IgD-negative memory B cell (primary cell): ENCODE measurements around the gene RUBCNL. TPM values are rescaled to one million over a fixed set of nuclear protein-coding genes. Genes with fewer than 3 reads are reported as not detected.
A peak's percentile ranks its signal among the peaks of the same experiment; 100 is the strongest.

Source experiments
- H3K27ac Mint-ChIP-seq, 3 donors: one replicate each; pipeline ENCODE4 v1.8.0; 2020 to 2022; ENCODE audit warnings: mild to moderate bottlenecking in 3 of 3, mixed read lengths in 3 of 3, moderate library complexity in 1 of 3
- H3K27me3 Mint-ChIP-seq: one replicate; pipeline ENCODE4 v1.8.0; 2021; ENCODE audit warnings: mixed read lengths
- H3K36me3 Mint-ChIP-seq: one replicate; pipeline ENCODE4 v1.8.0; 2020; ENCODE audit warnings: mild to moderate bottlenecking, mixed read lengths
- H3K4me1 Mint-ChIP-seq, 3 donors: one replicate each; pipeline ENCODE4 v1.8.0; 2020 to 2022; ENCODE audit warnings: mixed read lengths in 3 of 3, mild to moderate bottlenecking in 1 of 3
- H3K4me3 Mint-ChIP-seq, 4 donors: one replicate each; pipeline ENCODE4 v1.8.0; 2020 to 2022; ENCODE audit warnings: mild to moderate bottlenecking in 4 of 4, mixed read lengths in 4 of 4, moderate library complexity in 3 of 4
- H3K9me3 Mint-ChIP-seq, 3 donors: one replicate each; pipeline ENCODE4 v1.8.0; 2020 to 2021; ENCODE audit warnings: mixed read lengths in 3 of 3, mild to moderate bottlenecking in 1 of 3
- polyA plus RNA-seq: library from polyadenylated mRNA; unstranded; fragments of 300-500 nt; fragmentation: Illumina TruSeq; gene quantifications from one replicate; pipeline ENCODE4 v1.2.3, GENCODE V29; 2021

The RUBCNL gene
- polyA plus RNA-seq, 1 donor from 2014 or later, result 82.6 TPM

DNA sequence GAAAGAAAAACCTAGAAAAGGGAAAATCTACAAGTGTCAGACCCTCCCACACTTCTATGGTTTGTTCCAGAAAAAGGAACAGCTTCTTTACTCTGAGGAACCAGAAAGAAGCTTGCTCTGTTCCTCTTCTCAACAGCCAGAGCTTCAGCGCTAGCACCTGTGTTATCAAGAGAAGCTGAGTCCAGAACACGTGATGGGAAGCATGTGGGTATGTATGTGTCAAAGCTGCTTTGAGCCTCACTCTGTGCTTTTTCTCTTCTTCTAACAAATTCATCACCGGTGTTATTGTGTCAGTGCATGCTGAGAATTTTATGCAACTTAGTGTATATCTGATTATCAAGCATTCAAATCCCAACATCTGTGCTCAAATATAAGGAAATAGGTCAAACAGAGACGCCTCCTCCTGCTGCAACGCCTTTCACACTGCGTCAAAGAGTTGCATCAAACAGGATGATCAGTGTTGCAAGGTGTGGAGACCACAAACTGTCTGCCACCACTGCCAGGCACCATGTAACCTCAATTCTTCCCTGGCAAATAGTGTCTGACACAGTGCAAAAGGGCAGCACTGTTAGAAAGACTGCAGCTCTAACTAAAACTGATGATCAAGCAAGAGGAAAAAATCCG lies 91.4 kb downstream of the RUBCNL start:
- Mint-ChIP-seq H3K4me3 (peak overlapping the region in 2 of 4 donors; percentile 23 to 37), H3K27me3 (peaks cover 4% of the 10 kb centered on the region), H3K27ac (peak overlapping the region in 2 of 3 donors; percentile 44 to 85), H3K9me3 (peaks cover 0 to 7% (median 3%) of the 10 kb centered on the region in 3 donors), H3K4me1 (peaks cover 6 to 17% (median 9%) of the 10 kb centered on the region in 3 donors), H3K36me3 (peaks cover 3% of the 10 kb centered on the region)

GRCh38 chr13:46293436-46293835 lies 93.6 kb downstream of the RUBCNL start:
- no peak overlapping the region for H3K27ac Mint-ChIP-seq

More at GRCh38 chr13:46293436-46293835, 93.6 kb downstream of the RUBCNL start:
- no peaks in the 10 kb centered on the region for H3K9me3 Mint-ChIP-seq
- H3K36me3 Mint-ChIP-seq, result no peaks in the 10 kb centered on the region
- peaks cover 6 to 17% (median 9%) of the 10 kb centered on the region in 3 donors for H3K4me1 Mint-ChIP-seq
- peaks cover 4% of the 10 kb centered on the region for H3K27me3 Mint-ChIP-seq
- H3K4me3 Mint-ChIP-seq, result no peak overlapping the region

Other genes starting within 250 kb of the RUBCNL start
- gene LCP1, start 205.1 kb downstream of the RUBCNL start, polyA plus RNA-seq, result 835 TPM
- gene LRRC63, start 175.3 kb downstream of the RUBCNL start, polyA plus RNA-seq, result not detected
- gene LRCH1, start 165.9 kb upstream of the RUBCNL start, polyA plus RNA-seq, result 7.6 TPM